ENCODE data around the gene SNAPC4.

GRCh38 chr9:136363949-136364748, 35.8 kb downstream of the SNAPC4 start:
- TF ChIP-seq POLR2A (IDR thresholded peaks at IDR 0.05; ENCODE audit: low read length) (no peak), GATA1 (IDR thresholded peaks at IDR 0.05; ENCODE audit: low read depth, low read length) (no peak)

Measured in erythroblast (primary cell).